Measurements from ENCODE around the gene STUB1. TPM values are rescaled to one million over a fixed set of nuclear protein-coding genes. Genes with fewer than 3 reads are reported as not detected.

STUB1 gene
- total RNA-seq, 1 donor from 2014 or later, result 187 TPM

Other genes starting within 250 kb of the STUB1 start
- 13.9 and 15.9 TPM in 2 replicates for gene CAPN15, start 152.7 kb upstream of the STUB1 start, total RNA-seq
- gene PRR35, start 120.0 kb upstream of the STUB1 start, total RNA-seq, result not detected in 2 replicates
- 1.1 and 4.7 TPM in 2 replicates for gene NHLRC4, start 113.4 kb upstream of the STUB1 start, total RNA-seq
- 16.7 and 23.0 TPM in 2 replicates for gene PIGQ, start 110.4 kb upstream of the STUB1 start, total RNA-seq
- 6.5 and 8.2 TPM in 2 replicates for gene RAB40C, start 90.3 kb upstream of the STUB1 start, total RNA-seq
- gene WFIKKN1, start 49.4 kb upstream of the STUB1 start, total RNA-seq, result 0.09 and 0.32 TPM in 2 replicates
- gene METTL26, start 44.1 kb upstream of the STUB1 start, total RNA-seq, result 66.9 and 80.2 TPM in 2 replicates
- 9.0 and 12.9 TPM in 2 replicates for gene MCRIP2, start 38.6 kb upstream of the STUB1 start, total RNA-seq
- gene WDR90, start 31.0 kb upstream of the STUB1 start, total RNA-seq, result 8.5 TPM in 2 replicates
- gene RHOT2, start 12.3 kb upstream of the STUB1 start, total RNA-seq, result 30.1 and 32.0 TPM in 2 replicates
- gene RHBDL1, start 4.7 kb upstream of the STUB1 start, total RNA-seq, result 3.9 and 5.0 TPM in 2 replicates
- gene JMJD8, start 3.9 kb downstream of the STUB1 start, total RNA-seq, result 18.1 and 22.9 TPM in 2 replicates
- 3.8 and 5.2 TPM in 2 replicates for gene WDR24, start 10.0 kb downstream of the STUB1 start, total RNA-seq
- gene FBXL16, start 25.4 kb downstream of the STUB1 start, total RNA-seq, result under 0.01 and 0.09 TPM in 2 replicates
- 67.3 and 101 TPM in 2 replicates for gene METRN, start 34.7 kb downstream of the STUB1 start, total RNA-seq
- 12.5 and 23.6 TPM in 2 replicates for gene ANTKMT, start 40.7 kb downstream of the STUB1 start, total RNA-seq
- gene CCDC78, start 46.0 kb downstream of the STUB1 start, total RNA-seq, result 0.34 and 2.0 TPM in 2 replicates
- 9.7 and 15.1 TPM in 2 replicates for gene HAGHL, start 46.7 kb downstream of the STUB1 start, total RNA-seq
- 24.3 and 32.0 TPM in 2 replicates for gene CIAO3, start 60.6 kb downstream of the STUB1 start, total RNA-seq
- not detected in 2 replicates for gene MSLN, start 80.3 kb downstream of the STUB1 start, total RNA-seq
- 15.3 and 15.8 TPM in 2 replicates for gene RPUSD1, start 108.0 kb downstream of the STUB1 start, total RNA-seq
- 1.7 and 3.0 TPM in 2 replicates for gene CHTF18, start 108.2 kb downstream of the STUB1 start, total RNA-seq
- gene GNG13, start 120.3 kb downstream of the STUB1 start, total RNA-seq, result not detected in 2 replicates

All from bronchial smooth muscle cell (primary cell).